GM21737 (cell line): ENCODE results near the gene UNK.
"Not testable (repeated sequence)": the region's sequence is repeated elsewhere in the genome, so short reads cannot be mapped to it uniquely, and the experiment has no call there.

ENCODE experiments used
- ATAC-seq: cut with Tn5 transposase; IDR thresholded peaks from one replicate; pipeline ENCODE4 v1.9.1; 2021; ENCODE audit warnings: mild to moderate bottlenecking, moderate library complexity; ENCODE audit not compliant: unreplicated experiment

Gene UNK

GRCh38 chr17:75754378-75755204 is 30.0 kb upstream of the UNK start:
- ATAC-seq, result no peak

- ATAC-seq, result no peak
Measured at GRCh38 chr17:75755205-75755901, 29.3 kb upstream of the UNK start.

DNA sequence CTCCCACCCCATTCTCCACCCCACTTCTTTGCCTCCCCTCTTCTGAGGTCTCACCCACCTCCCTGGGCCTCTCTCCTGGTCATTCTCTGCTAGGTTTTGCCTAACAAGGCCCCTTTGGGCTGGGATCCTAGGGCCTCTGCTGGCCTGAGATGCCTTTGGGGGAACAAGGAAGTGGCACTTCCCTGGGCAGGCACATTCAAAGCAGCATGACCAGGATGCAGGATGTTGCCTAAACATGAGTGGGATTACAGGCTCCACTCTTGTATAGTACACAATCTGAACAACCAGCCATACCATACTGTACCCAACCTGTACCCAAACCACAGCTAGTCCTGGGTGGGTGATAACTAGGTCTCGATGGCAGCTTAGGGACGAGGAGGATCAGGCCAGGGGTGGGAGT is 28.6 kb upstream of the UNK start:
- no peak for ATAC-seq

DNA sequence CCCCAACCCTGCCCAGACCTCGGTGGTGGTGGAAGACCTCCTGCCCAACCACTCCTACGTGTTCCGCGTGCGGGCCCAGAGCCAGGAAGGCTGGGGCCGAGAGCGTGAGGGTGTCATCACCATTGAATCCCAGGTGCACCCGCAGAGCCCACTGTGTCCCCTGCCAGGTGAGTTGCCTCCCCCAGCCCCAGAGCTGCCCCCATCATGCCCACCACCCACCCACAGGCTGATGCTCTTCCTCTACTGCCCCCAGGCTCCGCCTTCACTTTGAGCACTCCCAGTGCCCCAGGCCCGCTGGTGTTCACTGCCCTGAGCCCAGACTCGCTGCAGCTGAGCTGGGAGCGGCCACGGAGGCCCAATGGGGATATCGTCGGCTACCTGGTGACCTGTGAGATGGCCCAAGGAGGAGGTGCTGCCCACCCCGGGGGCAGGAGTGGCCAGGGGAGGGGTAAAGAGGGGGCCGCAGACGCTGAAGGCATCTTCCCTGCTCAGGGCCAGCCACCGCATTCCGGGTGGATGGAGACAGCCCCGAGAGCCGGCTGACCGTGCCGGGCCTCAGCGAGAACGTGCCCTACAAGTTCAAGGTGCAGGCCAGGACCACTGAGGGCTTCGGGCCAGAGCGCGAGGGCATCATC is 28.0 kb upstream of the UNK start:
- ATAC-seq, result no peak

- ATAC-seq, result no peak
Measured at GRCh38 chr17:75757086-75757681, 27.4 kb upstream of the UNK start.

- no peak for ATAC-seq
Measured at GRCh38 chr17:75758131-75758905, 26.3 kb upstream of the UNK start.

GRCh38 chr17:75759457-75759856 is 25.1 kb upstream of the UNK start:
- no peak for ATAC-seq

- ATAC-seq, result not testable (repeated sequence)
Measured at GRCh38 chr17:75759978-75760640, 24.5 kb upstream of the UNK start.

DNA sequence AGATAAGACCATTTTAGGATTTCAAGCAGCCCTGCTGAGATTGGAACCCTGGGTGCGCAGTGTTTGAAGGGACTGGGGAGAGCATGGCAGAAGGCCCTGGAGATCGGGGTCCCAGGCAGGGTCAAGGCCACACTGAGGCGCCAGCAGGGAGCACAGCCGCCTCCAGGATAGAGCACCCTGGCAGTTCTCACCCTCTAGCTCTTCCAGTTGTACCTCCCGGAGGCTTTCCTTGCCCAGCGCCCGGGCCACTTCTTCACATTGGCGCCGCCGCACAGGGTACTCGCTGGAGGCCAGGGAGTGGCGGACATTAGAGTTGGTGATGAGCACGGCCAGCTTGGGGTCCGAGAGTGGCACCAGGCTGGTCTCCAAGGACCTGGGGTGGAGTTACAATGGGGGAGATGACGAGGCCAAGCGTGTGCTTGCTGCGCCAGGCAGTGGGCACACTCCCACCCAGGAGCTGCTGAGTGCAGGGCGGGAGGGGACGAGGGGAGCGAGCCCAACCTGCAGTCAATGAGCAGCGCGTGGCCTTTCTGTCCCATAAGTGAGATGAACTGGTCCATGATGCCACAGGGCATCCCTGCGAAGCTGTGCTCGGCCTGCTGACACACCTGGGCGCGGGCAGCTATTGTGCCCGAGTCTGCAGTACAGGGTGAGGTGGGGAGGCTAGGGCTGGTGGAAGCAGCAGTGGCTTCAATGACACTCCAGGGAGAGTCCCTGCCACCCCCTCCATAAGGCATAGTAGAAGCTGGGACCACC is 21.9 kb upstream of the UNK start:
- no peak for ATAC-seq

DNA sequence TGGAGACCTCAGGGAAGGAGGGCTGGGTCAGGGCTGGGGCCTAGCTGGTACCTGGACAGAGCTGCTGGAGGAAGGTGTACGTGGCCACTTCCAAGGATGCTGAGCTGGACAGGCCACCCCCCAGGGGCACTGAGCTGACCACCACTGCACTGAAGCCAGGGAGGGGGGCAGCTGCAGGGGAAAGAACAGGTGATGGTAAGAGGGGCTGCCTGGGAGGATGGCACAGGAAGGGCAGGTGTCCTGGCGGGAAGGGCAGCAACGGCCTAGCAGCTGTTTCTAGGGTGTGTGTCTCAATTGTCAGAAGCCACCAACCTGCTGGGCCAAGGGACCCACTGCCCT is 21.4 kb upstream of the UNK start:
- ATAC-seq, result no peak

- ATAC-seq, result no peak
Measured at GRCh38 chr17:75763613-75764416, 20.8 kb upstream of the UNK start.

DNA sequence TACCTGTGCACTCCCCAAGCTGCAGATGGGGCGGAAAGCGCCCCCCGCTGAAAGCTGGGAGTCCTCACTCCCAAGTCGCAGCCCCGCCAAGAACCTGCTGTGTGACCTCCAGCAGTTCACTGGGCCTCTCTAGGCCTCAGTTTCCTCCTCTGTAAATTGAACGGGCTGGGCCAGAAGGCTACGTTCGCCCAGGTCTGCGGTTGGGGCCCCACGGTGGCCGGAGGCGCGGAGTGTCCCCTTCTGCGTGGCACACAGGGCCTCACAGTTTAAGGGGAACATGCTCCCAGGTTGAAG is 20.2 kb upstream of the UNK start:
- ATAC-seq, result no peak

DNA sequence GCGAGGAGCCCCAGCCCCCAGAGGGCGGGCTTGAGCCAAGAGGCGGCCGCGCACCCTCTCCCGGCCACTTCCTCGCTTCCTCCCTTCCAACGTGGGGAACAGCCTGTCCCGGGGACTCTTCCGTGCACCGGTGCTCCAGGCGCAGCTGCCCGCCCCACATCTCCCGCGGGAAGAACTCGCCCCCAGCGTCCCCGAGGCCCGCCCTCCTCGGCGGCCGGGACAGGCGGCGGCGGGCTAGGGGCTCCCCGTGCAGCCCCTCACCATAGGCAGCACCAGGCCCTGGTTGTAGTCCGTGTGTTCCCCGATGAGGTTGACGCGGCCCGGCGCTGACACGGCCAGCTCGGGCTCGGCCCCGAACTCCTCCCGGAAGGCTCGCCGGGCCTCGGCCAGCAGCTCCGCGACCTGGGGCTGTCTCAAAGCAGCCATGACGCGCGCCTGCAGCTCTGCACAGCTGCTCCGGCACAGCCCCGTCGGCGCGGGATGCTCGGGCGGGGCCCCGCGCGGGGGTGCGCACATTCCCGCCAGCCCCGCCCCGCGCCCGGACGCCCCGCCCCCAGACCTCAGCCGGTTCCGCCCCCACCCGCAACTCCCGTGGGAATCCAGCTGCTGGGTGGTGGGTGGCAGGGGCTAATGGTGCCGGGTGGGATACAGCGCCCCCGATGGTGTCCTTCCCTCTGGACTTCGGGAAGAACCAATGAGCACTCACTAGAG is 19.7 kb upstream of the UNK start, which contains the start of gene GALK1:
GALK1 (minus strand) TSS at position 482 of the 711 bp plus-strand sequence; CDS start at position 426, 56 bp downstream.
- ATAC-seq, result peak; percentile 53

DNA sequence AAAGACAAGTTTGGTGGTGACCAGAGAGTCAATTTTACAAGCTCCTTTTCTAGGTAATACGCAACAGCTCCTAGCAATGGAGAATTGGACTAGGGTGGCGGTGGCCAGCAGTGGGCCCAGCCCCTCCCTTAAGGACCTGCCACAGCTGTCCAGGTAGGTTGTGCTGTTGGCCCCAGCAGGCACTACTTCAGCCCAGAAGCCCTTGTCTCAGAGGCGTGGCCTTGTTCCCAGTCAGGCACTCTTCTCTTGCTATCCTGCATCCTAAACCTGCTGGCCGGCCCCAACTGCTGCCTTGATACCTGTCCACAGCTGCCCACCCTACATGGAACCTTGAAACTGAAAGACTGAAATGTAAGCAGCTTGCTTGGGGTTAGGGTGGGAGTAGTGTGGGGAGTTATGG is 18.6 kb upstream of the UNK start:
- no peak for ATAC-seq

DNA sequence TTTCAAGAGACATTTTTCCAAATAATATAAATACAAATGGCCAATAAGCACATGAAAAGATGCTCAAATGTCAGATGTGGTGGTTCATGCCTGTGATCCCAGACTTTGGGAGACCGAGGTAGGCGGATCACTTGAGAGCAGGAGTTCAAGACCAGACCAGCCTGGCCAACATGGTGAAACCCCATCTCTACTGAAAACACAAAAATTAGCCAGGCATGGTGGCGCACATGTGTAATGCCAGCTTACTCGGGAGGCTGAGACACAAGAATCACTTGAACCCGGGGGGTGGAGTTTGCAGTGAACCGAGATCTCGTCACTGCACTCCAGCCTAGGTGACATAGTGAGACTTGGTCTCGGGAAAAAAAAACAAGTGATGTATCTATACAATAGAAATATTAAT is 16.7 kb upstream of the UNK start:
- ATAC-seq, result no peak

GRCh38 chr17:75769536-75769935 is 15.1 kb upstream of the UNK start:
- no peak for ATAC-seq

DNA sequence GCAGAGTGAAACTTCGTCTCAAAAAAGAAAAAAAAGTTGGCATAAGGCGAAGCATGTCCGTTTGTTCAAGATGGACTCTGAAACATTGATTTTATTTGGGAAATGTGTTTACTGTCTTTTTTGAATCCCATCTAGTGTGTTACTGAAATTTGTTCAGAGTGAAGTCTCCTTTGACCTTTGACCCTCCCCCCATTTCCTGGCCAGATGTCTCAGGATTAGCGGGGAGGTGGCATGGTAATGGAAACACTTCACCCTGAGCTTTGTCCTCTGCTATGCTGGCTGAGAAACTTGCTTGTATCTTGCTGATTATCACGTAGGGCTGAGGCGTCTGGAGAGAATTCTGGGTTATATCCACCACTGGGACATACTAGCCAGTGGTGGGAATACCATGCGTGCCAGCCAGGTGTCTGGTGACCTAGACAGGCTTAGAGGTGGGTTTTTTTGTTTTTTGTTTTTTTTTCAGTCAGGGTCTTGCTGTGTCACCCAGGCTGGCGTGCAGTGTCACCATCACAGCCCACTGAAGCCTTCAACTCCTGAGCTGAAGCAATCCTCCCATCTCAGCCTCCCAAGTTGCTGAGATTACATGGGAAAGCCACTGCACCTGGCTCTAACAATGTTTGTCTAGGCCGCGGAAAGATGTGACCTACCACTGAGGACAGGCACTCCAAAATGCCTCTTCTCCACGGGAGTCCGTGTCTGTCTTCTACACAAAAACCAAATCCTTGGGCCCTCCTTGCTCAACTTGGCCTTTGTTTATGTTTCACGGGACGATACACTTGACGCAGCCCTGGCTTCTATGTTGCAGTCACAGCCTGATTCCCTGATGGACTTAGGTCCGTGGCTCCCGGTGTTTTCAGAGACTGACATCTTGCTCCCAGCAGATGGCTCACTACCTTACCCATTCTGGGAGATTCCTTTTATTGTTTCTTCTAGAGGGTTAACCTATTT is 13.0 kb upstream of the UNK start:
- no peak for ATAC-seq
